NCI-H1436 treated with DMSO at 0.1 percent for 48 hours (cell line): Measurements from ENCODE around the gene RIN3.

Experiments used
- DNase-seq: peaks from one replicate; lab custom pipeline; 2025; lab: John Stamatoyannopoulos, UW

RIN3 gene

DNA sequence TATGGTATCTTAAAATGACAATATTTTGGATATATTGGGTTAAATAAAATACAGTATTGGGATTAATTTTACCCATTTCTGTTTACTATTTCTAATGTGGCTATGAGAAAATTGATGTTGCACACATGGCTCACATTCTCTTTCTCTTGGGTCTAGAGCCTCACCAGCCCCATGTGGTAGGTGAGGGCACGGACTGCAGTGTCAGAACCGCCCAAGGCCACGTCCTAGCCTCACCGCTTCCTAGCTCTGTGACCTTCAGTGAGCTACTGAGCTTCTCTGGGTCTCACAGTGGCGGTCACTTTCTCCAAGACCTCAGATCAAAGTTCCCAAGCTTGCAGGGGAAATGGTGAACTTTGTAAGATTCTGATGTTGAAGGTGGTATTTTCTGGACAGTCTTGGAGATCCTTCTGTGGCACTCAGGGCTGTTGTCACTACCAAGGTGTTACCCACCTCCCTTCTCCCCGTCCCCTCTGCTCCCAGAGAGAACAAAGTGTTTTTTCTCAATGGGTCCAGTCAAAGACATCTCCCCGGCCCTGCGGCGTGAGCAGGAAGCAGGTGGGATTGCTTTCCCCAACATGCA, 87.6 kb downstream of the RIN3 start:
- DNase-seq, result no peak

DNA sequence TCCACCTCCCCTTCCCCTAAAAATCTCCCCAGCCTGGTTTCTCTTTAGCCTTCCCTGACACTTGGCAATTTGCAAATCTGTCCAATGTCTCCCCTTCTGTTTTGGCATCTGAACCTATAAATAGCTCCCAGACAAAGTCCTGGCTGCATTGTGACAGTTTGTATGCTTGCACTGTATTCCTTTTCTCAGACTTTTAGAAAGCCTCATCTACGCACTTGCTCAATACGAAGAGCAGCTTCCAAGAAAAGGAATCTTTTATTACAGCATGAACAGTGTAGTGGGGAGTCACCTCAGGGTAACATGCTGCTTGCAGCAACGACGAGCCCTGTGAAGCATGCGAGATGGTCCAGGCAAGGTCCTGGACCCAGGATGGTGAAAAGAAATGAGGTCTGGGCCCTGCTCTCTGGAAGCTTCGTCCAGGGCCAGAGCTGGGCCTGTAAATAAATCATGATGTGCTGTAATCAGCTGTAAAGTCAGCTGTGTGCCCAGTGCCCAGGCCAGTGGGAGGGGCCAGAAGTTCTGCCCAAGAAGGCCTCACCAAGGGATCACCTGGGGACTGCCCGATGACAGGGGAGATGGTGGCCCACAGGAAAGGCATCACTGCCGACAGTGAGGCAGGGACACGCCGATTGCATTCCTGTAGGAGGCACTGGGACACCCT, 88.3 kb downstream of the RIN3 start:
- DNase-seq, result no peak

GRCh38 chr14:92603309-92604242, 90.0 kb downstream of the RIN3 start:
- no peak for DNase-seq

GRCh38 chr14:92605274-92605940, 91.8 kb downstream of the RIN3 start:
- no peak for DNase-seq

DNA sequence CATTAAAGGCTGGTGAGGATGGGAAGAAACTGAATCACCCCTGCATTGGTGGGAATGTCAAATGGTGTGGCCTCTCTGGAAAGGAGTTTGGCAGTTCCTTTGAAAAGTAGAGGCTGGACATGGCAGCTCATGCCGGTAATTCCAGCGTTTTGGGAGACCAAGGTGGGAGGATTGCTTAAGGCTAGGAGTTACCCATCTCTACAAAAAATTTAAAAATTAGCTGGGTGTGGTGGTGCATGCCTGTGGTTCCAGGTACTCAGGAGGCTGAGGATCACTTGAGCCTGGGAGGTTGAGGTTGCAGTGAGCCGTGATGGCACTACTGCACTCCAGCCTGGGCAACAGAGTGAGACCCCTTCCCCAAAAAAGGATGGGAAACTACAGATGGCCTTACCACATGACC, 93.7 kb downstream of the RIN3 start:
- no peak for DNase-seq

GRCh38 chr14:92607702-92608429, 94.3 kb downstream of the RIN3 start:
- no peak for DNase-seq

DNA sequence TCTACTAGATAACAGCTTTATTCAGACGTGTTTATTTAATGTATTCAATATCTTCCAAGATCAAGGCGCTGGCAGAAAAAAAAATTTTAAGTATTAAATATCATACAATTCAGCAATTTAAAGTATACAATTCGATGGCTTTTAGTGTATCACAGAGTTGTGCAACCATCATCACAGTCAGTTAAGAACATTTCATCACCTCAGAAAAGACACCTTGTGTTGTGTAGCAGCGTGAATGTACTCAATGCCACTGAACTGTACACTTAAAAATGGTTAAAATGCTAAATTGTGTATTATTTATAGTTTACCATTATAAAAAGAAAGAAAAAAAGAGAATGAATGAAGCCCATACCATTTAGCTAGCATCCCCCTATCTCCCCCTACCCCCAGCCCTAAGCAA, 96.4 kb downstream of the RIN3 start:
- DNase-seq, result no peak

GRCh38 chr14:92610849-92611271, 97.3 kb downstream of the RIN3 start:
- no peak for DNase-seq

GRCh38 chr14:92613008-92613658, 99.6 kb downstream of the RIN3 start:
- no peak for DNase-seq

DNA sequence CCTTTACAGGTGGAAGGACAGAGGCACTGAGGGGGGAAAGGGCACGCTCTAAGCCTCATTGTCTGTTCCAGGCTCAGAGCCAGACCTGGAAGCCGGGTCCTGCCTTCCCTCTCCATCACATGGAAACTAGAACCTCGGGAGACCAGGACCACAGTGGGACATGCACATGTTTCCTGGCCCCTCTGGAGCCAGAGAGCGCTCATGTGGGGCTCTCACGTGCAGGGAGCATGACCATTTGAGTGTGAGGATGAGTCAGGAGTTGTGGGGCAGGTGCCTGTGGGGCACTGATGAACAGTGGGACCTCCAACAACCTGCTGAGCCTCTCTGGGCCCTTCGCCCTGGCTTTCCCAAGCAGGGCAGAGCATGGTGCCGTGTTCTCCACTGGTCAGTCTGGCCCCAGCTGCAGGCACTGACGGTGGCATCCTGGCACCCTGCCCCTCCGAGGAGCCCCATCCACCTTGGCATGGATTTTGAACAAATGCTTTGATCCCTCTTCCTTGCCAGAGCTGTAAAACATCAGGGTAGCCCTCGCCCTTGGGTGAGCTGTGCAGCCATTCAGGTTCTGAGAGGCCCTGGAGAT, 100.2 kb downstream of the RIN3 start:
- no peak for DNase-seq

DNA sequence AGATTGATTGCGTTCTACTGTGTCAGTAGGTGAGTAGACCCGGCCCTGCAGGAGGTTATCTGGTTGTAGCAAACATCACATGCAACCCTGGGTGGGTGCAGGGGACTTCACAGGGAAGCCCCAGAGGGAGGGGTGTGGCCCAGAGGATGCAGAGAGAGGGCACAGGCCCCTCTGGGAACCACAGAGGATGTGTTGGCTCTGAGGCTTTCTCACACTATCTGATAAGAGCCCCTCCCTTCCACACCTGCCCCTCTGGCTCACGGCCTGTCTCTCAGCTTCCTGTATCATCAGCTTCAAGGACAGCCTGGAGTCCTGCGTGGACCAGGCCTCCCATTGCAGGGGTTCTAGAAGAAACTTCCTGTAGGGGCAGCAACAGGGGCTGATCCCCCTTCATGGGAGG, 101.9 kb downstream of the RIN3 start:
- DNase-seq, result no peak

DNA sequence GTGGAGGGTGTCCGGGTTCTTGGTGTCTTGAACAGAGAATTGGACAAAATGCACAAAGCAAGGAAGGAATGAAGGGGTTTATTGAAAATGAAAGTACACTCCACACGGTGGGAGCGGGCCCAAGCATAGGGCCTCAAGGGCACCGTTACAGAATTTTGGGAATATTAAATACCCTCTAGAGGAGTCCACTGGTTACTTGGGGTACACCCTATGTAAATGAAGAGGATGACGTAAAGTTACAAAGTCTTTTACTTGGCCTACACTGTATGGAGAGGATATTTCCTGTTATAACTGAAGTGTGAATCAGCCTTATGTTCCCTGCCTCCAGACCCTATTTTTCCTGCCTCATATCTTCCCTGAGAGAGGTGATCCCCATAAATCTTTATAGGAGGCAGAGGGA, 102.6 kb downstream of the RIN3 start:
- DNase-seq, result no peak

DNA sequence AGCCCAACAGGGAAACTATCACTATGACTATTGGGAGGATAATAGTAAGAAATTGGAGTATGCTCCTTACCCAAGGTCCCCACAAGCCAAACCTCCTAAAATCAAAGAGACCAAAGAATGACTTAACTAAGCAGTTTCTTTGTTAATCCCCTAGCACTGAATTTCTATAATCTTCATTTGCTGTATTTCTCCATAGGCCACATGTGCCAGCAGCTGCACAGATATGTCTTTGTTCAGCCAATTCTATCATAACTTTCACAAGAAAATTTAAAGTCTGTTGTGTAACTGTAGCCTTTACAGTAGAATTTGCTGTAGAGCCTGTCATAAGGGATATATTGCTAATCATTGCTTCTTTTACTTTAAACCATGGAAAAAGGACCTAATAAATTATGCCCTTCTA, 104.0 kb downstream of the RIN3 start:
- DNase-seq, result no peak

- no peak for DNase-seq
Measured at GRCh38 chr14:92619671-92620456, 106.3 kb downstream of the RIN3 start.

DNA sequence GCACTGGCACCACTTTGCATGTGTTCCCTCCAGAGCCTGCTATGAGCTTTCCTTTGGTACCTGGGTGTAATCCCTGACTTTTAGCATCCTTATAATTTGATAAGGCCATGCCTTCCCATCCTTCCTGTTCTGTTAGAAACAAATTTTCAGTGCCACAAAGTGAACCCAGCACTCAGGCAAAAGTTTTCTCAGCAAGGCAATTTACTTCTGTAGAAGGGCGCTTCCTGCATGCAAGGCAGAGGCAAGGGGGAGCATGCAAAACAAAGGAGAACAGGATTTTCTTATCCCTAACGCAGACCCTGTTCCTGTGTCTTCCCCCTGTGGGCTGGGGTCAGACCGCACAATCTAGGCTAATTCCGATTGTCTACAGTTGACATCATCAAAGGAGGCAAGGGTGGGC, 108.7 kb downstream of the RIN3 start:
- no peak for DNase-seq

DNA sequence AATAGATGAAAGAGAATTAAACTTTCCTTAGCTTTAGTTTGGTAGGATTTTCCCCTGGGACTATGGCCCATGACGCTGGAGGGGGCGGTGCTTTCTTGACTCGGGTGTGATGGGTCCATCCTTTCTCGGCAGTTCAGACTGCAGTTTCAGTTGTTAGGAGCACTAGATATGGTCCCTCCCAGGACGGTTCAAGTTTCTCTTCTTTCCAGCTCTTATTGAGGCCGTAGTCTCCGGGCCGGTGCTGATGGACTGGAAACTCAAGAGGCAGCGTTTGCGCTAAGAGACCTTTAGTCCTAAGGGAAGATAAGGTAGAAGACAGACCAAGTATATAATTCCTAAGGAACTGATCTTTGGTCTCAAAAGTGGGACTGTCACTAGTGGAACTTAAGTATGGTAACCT, 111.2 kb downstream of the RIN3 start:
- DNase-seq, result no peak

- no peak for DNase-seq
Measured at GRCh38 chr14:92625213-92625612, 111.6 kb downstream of the RIN3 start.

GRCh38 chr14:92626041-92626440, 112.5 kb downstream of the RIN3 start:
- DNase-seq, result no peak

GRCh38 chr14:92627707-92628215, 114.2 kb downstream of the RIN3 start:
- DNase-seq, result no peak

DNA sequence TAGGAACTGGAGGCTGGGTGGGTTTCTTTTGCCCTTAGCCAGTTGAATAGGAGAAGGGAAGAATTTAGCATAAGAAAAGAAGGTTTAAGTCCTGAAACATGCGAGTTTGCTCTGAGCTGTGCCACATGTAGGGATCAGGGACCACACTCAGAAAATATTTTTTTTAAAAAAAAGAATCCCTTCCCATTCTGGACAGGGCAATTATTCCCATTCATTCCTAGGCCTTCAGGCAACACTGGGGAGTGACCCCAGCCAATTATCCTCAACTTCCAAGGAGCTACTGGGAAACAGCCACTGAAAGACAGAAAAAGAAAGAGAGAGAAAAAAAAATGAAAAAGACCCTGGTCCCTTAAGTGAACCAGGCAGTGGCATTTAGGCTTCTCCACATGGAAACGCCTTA, 115.1 kb downstream of the RIN3 start:
- no peak for DNase-seq
